K562 (cell line): ENCODE measurements around the gene RNF175. TPM values are rescaled to one million over a fixed set of nuclear protein-coding genes. Genes with fewer than 3 reads are reported as not detected.
A peak's percentile ranks its signal among the peaks of the same experiment; 100 is the strongest.

Source experiments
- ATAC-seq: fragments of 200-7000 bp; cut with Tn5 transposase; 3 replicates; pipeline ENCODE4 v1.9.1; 2020; ENCODE audit warnings: moderate library complexity
- BruUV-seq: library from RNA; stranded (reverse); fragments of 400-500 nt; replicated peaks from 2 replicates; lab custom pipeline; 2021; lab: Mats Ljungman, UMichigan
- CTCF ChIA-PET: fragments of 300-600 bp; formaldehyde crosslinking; extraction: SDS; loops from one replicate; lab custom pipeline; 2021; ENCODE audit warnings: low intra/inter-chr PET ratio; lab: Yijun Ruan, JAX
- POLR2A ChIA-PET: fragments of 300-600, 350-650 bp; sonication (Branson Sonifier 250); formaldehyde crosslinking; extraction: SDS; loops from one replicate; lab custom pipeline; 2021; ENCODE audit warnings: antibody characterized with exemption, inconsistent platforms; lab: Yijun Ruan, JAX
- DNase-seq, 4 experiments: peaks; one replicate each; pipeline versions ENCODE4 v3.0.0 to v3.0.0-alpha.2; 2011 to 2018; ENCODE audit warnings: low spot score in 3 of 4, mixed read lengths in 3 of 4; ENCODE audit errors: extremely low read depth in 1 of 4
- FAIRE-seq: peaks from 2 replicates; lab custom pipeline; 2011; peaks lifted over from hg19 to GRCh38; lab: Jason Lieb, UNC
- H2AFZ ChIP-seq: 2 replicates; pipeline ENCODE4 v1.6.0; 2011; ENCODE audit warnings: low read depth, low read length, control low read depth, inconsistent platforms
- H3K27ac ChIP-seq: fragments of 200-600 bp; 3 replicates; pipeline ENCODE4 v1.8.0; 2011; ENCODE audit warnings: low read depth, mild to moderate bottlenecking, control low read depth, inconsistent platforms, low read length, moderate library complexity, mixed read lengths; ENCODE audit errors: extremely low read depth
- H3K27me3 ChIP-seq, 2 experiments: fragments of 300-600 bp in 1 of 2; 2 replicates in 1 of 2; 3 replicates in 1 of 2; pipeline versions ENCODE4 v1.6.0 to v1.8.0; 2011; ENCODE audit warnings: inconsistent platforms in 2 of 2, low read length in 2 of 2, mild to moderate bottlenecking in 1 of 2, mixed read lengths in 1 of 2, moderate library complexity in 1 of 2; ENCODE audit not compliant: control insufficient read depth in 2 of 2, insufficient read depth in 2 of 2
- H3K36me3 ChIP-seq: fragments of 300-600 bp; 3 replicates; pipeline ENCODE4 v1.8.0; 2011; ENCODE audit warnings: mild to moderate bottlenecking, low read length, inconsistent platforms; ENCODE audit not compliant: control insufficient read depth, insufficient read depth
- H3K4me1 ChIP-seq, 2 experiments: fragments of 200-600 bp in 1 of 2; replicated peaks in 1 of 2; 2 replicates in 1 of 2; 3 replicates in 1 of 2; pipeline versions ENCODE4 v1.5.1 to v1.8.0; 2011; ENCODE audit warnings: inconsistent platforms in 2 of 2, low read length in 2 of 2, mild to moderate bottlenecking in 1 of 2, mixed read lengths in 1 of 2, moderate library complexity in 1 of 2; ENCODE audit not compliant: control insufficient read depth in 2 of 2, insufficient read depth in 2 of 2
- H3K4me2 ChIP-seq: 2 replicates; pipeline ENCODE4 v1.6.1; 2011; ENCODE audit warnings: low read length, control low read depth, inconsistent platforms, mixed read lengths; ENCODE audit not compliant: insufficient read depth
- H3K4me3 ChIP-seq: fragments of 200-600 bp; sonication (generic), shearing (Covaris generic); 2 replicates; pipeline ENCODE4 v1.5.1; 2016; ENCODE audit warnings: control low read depth, inconsistent platforms
- H3K79me2 ChIP-seq: fragments of 200-600 bp; 3 replicates; pipeline ENCODE4 v1.8.0; 2011; ENCODE audit warnings: low read length, inconsistent platforms; ENCODE audit not compliant: control insufficient read depth, insufficient read depth
- H3K9ac ChIP-seq, 2 experiments: 2 replicates each; pipeline versions ENCODE4 v1.6.0 to v1.6.1; 2011; ENCODE audit warnings: low read depth in 2 of 2, low read length in 2 of 2, control low read depth in 1 of 2, inconsistent platforms in 1 of 2, mild to moderate bottlenecking in 1 of 2, mixed read lengths in 1 of 2; ENCODE audit not compliant: insufficient read depth in 1 of 2
- H3K9me1 ChIP-seq: one replicate; pipeline ENCODE4 v1.6.0; 2011; ENCODE audit warnings: inconsistent platforms, mild to moderate bottlenecking, low read length, moderate library complexity; ENCODE audit not compliant: control insufficient read depth, insufficient read depth
- H3K9me3 ChIP-seq: replicated peaks from 2 replicates; pipeline ENCODE4 v1.5.1; 2011; ENCODE audit warnings: low read depth, low read length, inconsistent platforms; ENCODE audit not compliant: control insufficient read depth, insufficient read depth
- H4K20me1 ChIP-seq: replicated peaks from 2 replicates; pipeline ENCODE4 v1.6.1; 2011; ENCODE audit warnings: low read length, inconsistent platforms, mixed read lengths; ENCODE audit not compliant: control insufficient read depth, insufficient read depth
- BRF2 ChIP-seq: IDR thresholded peaks from 3 replicates; pipeline ENCODE4 v1.6.1; 2011; ENCODE audit warnings: borderline replicate concordance, mild to moderate bottlenecking; ENCODE audit not compliant: insufficient read length, insufficient read depth
- CTCF ChIP-seq, 3 experiments: IDR thresholded peaks in 2 of 3; conservative IDR thresholded peaks in 1 of 3; 2 replicates each; pipeline ENCODE4 v1.5.1; 2011 to 2012; ENCODE audit warnings: low read length in 3 of 3, mild to moderate bottlenecking in 3 of 3, control low read depth in 2 of 3, improper control_type of control experiment in 1 of 3, inconsistent platforms in 1 of 3, low read depth in 1 of 3, mixed read lengths in 1 of 3, moderate library complexity in 1 of 3; ENCODE audit not compliant: insufficient read depth in 2 of 3
- ZNF507 ChIP-seq: conservative IDR thresholded peaks from 2 replicates; pipeline ENCODE4 v1.6.1; 2017; ENCODE audit warnings: missing genetic modification characterization, missing compliant biosample characterization
- WGBS: fragments of 100-300 bp; shearing (Covaris generic); methylation state at CpG from one replicate; pipeline ENCODE4 v1.1.6; 2016; ENCODE audit warnings: low coverage, mixed read lengths; ENCODE audit not compliant: insufficient coverage; ENCODE audit errors: missing lambda C conversion rate; 5-methylcytosine and 5-hydroxymethylcytosine counted together
- in situ Hi-C: fragments of 300-500 bp; cut with MboI; formaldehyde crosslinking; loops from 4 replicates; pipeline ENCODE4 v1.15.0; 2018; ENCODE audit warnings: inconsistent platforms, mixed read lengths
- intact Hi-C: fragments of 100-400 bp; cut with micrococcal nuclease; formaldehyde crosslinking; loops from 2 replicates; pipeline ENCODE4 v1.14.2; 2022
- polyA plus RNA-seq, 8 experiments: library from polyadenylated mRNA; depleted of rRNA in 4 of 8; stranded (reverse) in 5 of 8; unstranded in 3 of 8; fragments of >200 nt; fragmentation: Nextera tagmentation in 2 of 8; fragmentation: Illumina TruSeq in 1 of 8; extraction: Ambion mirVana in 2 of 8; extraction: Trizol in 1 of 8; gene quantifications; 2 replicates each; pipeline versions ENCODE4 v1.2.1 to v1.2.3, GENCODE V29; 2011 to 2014; ENCODE audit warnings: inconsistent platforms in 1 of 8, missing spikeins in 1 of 8
- total RNA-seq, 7 experiments: library from RNA; depleted of rRNA in 6 of 7; stranded (reverse); fragments of >200 nt in 6 of 7; fragmentation: Illumina TruSeq in 2 of 7; extraction: Trizol in 2 of 7; gene quantifications; 2 replicates each; pipeline versions ENCODE4 v1.2.1 to v1.2.3, GENCODE V29; 2011 to 2021; ENCODE audit warnings: low replicate concordance in 1 of 7

RNF175 gene
- total and polyA plus RNA-seq, 9 of the 15 experiments (the other 6 are each of a cell fraction or from before 2014, with no cell fraction given): not detected

- TF ChIP-seq ZNF507 (tag): no peak
Measured at GRCh38 chr4:153782581-153782980, 22.8 kb upstream of the RNF175 start (continued).

- Histone ChIP-seq H3K9ac (no peak overlapping the region), H3K27me3 (peaks cover 4 to 13% of the 10 kb centered on the region in 2 experiments; a peak in 3 of 5 replicates), H3K4me1 (peaks cover 3 to 4% of the 10 kb centered on the region in 2 experiments; a peak in 4 of 5 replicates), H3K9me3 (peaks cover 5% of the 10 kb centered on the region), H2AFZ (peak overlapping the region; percentile 52), H3K4me2 (peak overlapping the region; percentile 2; the same call in 1 of the 2 replicates), H3K36me3 (no peaks in the 10 kb centered on the region), H4K20me1 (no peaks in the 10 kb centered on the region), H3K79me2 (no peaks in the 10 kb centered on the region), H3K4me3 (no peak overlapping the region), H3K27ac (no peak overlapping the region), H3K9me1 (no peaks in the 10 kb centered on the region)
- POLR2A ChIA-PET: interaction anchor here (0.6 kb wide), 1 partner anchor 66 kb away, joined by 5 read pairs; no protein-coding TSS in a partner anchor
- intact Hi-C loops: loop anchor here (10.0 kb wide), 1 partner anchor 533 kb away; no protein-coding TSS in a partner anchor
- CTCF ChIA-PET: no interaction called here
- ATAC-seq (peak; percentile 57), FAIRE-seq (no peak), DNase-seq (no peak)
- WGBS: 6% methylated on average over 6 of the region's 6 CpGs
- no TSS peak for BruUV-seq
- TF ChIP-seq CTCF (IDR thresholded peaks at IDR 0.05 in 2 of 3, conservative IDR thresholded peaks at IDR 0.05 in 1 of 3; ENCODE audit: insufficient read depth in 2 of 3, low read depth in 1 of 3, low read length in 3 of 3): peak in 2 of 3 experiments; percentile 12 to 27; a peak in 1 of 6 replicates
- TF ChIP-seq BRF2: no peak
- in situ Hi-C loops: no loop called here
Measured at GRCh38 chr4:153781717-153782416, 22.0 kb upstream of the RNF175 start.
